ENCODE results near the gene SEMA3A.

The SEMA3A gene

DNA sequence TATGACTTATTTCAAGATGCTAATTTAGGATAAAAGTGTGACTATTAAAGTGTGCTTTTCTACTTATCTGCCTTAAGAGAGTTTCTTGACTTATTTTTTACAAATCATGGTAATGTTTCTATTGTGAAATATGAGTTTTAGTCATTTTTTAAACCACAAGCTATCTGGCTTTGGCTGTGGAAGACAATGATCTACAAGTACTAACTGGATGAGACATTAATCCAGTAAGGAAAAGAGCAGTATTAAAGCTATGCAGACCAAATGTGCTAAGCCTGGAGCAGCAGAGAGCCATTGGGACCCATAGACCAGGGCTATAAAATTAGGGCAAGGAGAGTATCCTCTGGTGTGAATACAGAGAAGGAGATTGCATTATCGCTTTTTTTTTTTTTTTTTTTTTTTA, 92.4 kb downstream of the SEMA3A start:
- DNase-seq (ENCODE audit: low read depth), result peak; percentile 72
- TF ChIP-seq, protein P1, sequence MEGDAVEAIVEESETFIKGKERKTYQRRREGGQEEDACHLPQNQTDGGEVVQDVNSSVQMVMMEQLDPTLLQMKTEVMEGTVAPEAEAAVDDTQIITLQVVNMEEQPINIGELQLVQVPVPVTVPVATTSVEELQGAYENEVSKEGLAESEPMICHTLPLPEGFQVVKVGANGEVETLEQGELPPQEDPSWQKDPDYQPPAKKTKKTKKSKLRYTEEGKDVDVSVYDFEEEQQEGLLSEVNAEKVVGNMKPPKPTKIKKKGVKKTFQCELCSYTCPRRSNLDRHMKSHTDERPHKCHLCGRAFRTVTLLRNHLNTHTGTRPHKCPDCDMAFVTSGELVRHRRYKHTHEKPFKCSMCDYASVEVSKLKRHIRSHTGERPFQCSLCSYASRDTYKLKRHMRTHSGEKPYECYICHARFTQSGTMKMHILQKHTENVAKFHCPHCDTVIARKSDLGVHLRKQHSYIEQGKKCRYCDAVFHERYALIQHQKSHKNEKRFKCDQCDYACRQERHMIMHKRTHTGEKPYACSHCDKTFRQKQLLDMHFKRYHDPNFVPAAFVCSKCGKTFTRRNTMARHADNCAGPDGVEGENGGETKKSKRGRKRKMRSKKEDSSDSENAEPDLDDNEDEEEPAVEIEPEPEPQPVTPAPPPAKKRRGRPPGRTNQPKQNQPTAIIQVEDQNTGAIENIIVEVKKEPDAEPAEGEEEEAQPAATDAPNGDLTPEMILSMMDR (IDR thresholded peaks at IDR 0.05; ENCODE audit: control insufficient read depth, insufficient read depth, low read depth, low read length, missing control alignments), result no peak
- no peak overlapping the region for H3K4me3 ChIP-seq (ENCODE audit: control insufficient read depth, low read depth, low read length)

GRCh38 chr7:84100866-84101265, 93.7 kb downstream of the SEMA3A start:
- H3K4me3 ChIP-seq (ENCODE audit: control insufficient read depth, low read depth, low read length), result no peak overlapping the region
- TF ChIP-seq, protein P1 (IDR thresholded peaks at IDR 0.05; ENCODE audit: control insufficient read depth, insufficient read depth, low read depth, low read length, missing control alignments), result peak; percentile 18

DNA sequence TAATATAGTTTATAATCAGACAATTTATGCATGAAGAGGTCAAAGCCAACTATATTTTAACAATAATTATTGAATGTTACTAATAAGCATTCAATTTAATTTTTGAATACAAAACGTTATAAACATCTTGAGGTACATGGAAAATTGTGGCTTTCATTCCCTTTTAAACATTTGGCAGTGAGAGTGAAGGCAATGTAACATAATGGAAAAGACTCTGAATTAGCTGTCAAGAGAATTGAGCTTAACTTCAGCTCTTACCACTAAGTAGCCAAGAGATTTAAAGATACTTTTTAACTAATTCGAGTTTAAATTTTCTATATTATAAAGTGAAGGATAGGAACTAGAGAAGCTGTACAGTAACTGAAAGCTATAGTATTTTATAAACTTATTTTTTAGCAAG, 98.6 kb downstream of the SEMA3A start:
- no peak for DNase-seq (ENCODE audit: low read depth)
- TF ChIP-seq, protein P1 (IDR thresholded peaks at IDR 0.05; ENCODE audit: control insufficient read depth, insufficient read depth, low read depth, low read length, missing control alignments), result no peak
- H3K4me3 ChIP-seq (ENCODE audit: control insufficient read depth, low read depth, low read length), result no peak overlapping the region

More at GRCh38 chr7:84100866-84101265, 93.7 kb downstream of the SEMA3A start:
- no peak for DNase-seq (ENCODE audit: low read depth)

GRCh38 chr7:84092207-84092606, 102.4 kb downstream of the SEMA3A start:
- TF ChIP-seq, protein P1 (IDR thresholded peaks at IDR 0.05; ENCODE audit: control insufficient read depth, insufficient read depth, low read depth, low read length, missing control alignments), result no peak
- H3K4me3 ChIP-seq (ENCODE audit: control insufficient read depth, low read depth, low read length), result no peak overlapping the region
- no peak for DNase-seq (ENCODE audit: low read depth)

DNA sequence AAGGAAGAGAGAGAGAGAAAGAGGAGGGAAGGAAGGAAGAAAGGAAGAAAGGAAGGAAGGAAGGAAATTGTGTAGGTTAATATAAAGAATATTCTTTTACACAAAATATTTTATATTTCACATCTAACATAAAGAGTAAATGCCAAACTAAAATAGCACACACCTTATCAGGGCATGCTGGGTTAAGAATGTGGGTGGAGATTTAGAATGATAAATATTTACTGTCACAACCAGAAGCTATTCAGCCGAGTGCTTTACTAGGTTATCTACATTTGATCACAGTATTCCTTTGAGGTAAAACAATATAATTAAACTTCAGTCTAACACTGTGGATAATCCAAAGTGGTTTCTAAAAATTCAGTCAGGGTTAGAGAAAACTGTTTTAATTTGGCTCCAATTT, 103.3 kb downstream of the SEMA3A start:
- TF ChIP-seq, protein P1 (IDR thresholded peaks at IDR 0.05; ENCODE audit: control insufficient read depth, insufficient read depth, low read depth, low read length, missing control alignments), result no peak
- no peak for DNase-seq (ENCODE audit: low read depth)
- no peak overlapping the region for H3K4me3 ChIP-seq (ENCODE audit: control insufficient read depth, low read depth, low read length)

DNA sequence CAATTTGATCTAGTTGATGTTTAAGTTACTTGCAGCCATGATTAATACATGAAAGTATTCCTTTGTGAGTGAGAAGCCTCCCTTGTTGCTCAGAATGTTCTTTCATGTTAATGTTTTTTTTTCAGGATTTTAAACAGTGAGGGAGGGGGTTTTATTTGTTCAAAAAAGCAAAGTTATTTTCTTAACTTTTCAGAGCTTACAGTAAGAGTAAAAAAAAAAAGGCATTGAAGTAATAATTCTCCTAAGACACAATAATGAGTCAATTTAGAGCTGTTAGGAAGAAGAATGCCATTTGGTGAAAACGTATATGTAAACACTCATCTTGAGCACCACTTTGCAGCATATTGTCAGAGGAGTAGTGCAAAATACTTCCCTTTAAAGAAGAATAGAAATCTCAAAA, 105.8 kb downstream of the SEMA3A start:
- TF ChIP-seq, protein P1 (IDR thresholded peaks at IDR 0.05; ENCODE audit: control insufficient read depth, insufficient read depth, low read depth, low read length, missing control alignments), result no peak
- DNase-seq (ENCODE audit: low read depth), result no peak

DNA sequence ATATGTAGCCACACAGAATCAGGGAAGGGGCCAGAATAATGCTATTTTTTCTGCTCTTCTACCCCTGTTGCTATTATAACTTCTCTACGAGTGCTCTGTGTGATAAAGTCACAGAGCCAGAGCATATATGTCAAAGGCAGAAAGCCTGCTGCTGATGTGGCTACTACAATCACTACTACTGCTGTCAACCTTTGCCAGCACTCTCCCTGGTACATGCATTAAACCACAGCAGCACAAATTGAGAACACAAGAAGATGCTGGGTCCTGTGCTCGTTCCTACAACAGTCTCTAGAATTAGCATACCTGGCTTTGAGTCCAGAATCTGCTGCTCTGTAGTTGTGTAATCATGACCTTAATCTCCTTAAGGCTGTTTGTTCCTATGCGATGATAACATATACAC, 108.6 kb downstream of the SEMA3A start:
- TF ChIP-seq, protein P1 (IDR thresholded peaks at IDR 0.05; ENCODE audit: control insufficient read depth, insufficient read depth, low read depth, low read length, missing control alignments), result no peak
- H3K4me3 ChIP-seq (ENCODE audit: control insufficient read depth, low read depth, low read length), result no peak overlapping the region
- DNase-seq (ENCODE audit: low read depth), result no peak

More for the DNA sequence above, 105.8 kb downstream of the SEMA3A start:
- H3K4me3 ChIP-seq (ENCODE audit: control insufficient read depth, low read depth, low read length), result no peak overlapping the region
